SK-N-SH treated with all-trans-retinoic acid at 6 μM for 48 hours (cell line): ENCODE data around the gene NFYC.

Experiments used
- ATAC-seq: fragments of 200-7000 bp; cut with Tn5 transposase; 3 replicates; pipeline ENCODE4 v1.9.1; 2020; ENCODE audit warnings: mild to moderate bottlenecking, moderate library complexity
- ARNTL ChIP-seq: fragments of 450-650 bp; formaldehyde crosslinking; IDR thresholded peaks from 2 replicates; pipeline ENCODE4 v1.5.0; 2020; ENCODE audit warnings: low read depth, mild to moderate bottlenecking, moderate library complexity, borderline replicate concordance
- BACH2 ChIP-seq: fragments of 250-450 bp; sonication (Bioruptor Pico); IDR thresholded peaks from 2 replicates; pipeline ENCODE4 v1.9.0; 2021; ENCODE audit warnings: mild to moderate bottlenecking, borderline replicate concordance
- CSDC2 ChIP-seq: fragments of 250-450 bp; sonication (Bioruptor Pico); IDR thresholded peaks from 2 replicates; pipeline ENCODE4 v1.5.0; 2020; ENCODE audit warnings: mild to moderate bottlenecking, moderate library complexity
- ESRRG ChIP-seq: fragments of 250-450 bp; sonication (Bioruptor Pico); IDR thresholded peaks from 2 replicates; pipeline ENCODE4 v1.6.1; 2021; ENCODE audit warnings: mild to moderate bottlenecking
- GLIS3 ChIP-seq: fragments of 250-450 bp; sonication (Bioruptor Pico); IDR thresholded peaks from 2 replicates; pipeline ENCODE4 v1.5.0; 2020; ENCODE audit warnings: mild to moderate bottlenecking, moderate library complexity
- ISL1 ChIP-seq: fragments of 250-450 bp; sonication (Bioruptor Pico); IDR thresholded peaks from 2 replicates; pipeline ENCODE4 v2.1.2; 2022; ENCODE audit warnings: mild to moderate bottlenecking, moderate library complexity
- OSR1 ChIP-seq: fragments of 250-450 bp; sonication (Bioruptor Pico); IDR thresholded peaks from 2 replicates; pipeline ENCODE4 v1.8.0; 2022; ENCODE audit warnings: moderate library complexity, mild to moderate bottlenecking, inconsistent platforms
- PPARA ChIP-seq: fragments of 250-450 bp; sonication (Bioruptor Pico); IDR thresholded peaks from 2 replicates; pipeline ENCODE4 v1.5.0; 2020; ENCODE audit warnings: mild to moderate bottlenecking, borderline replicate concordance
- RARB ChIP-seq: fragments of 250-450 bp; sonication (Bioruptor Pico); IDR thresholded peaks from 2 replicates; pipeline ENCODE4 v1.8.0; 2021; ENCODE audit warnings: mild to moderate bottlenecking, moderate library complexity
- SNAI2 ChIP-seq: fragments of 250-450 bp; sonication (Bioruptor Pico); IDR thresholded peaks from 2 replicates; pipeline ENCODE4 v1.5.0; 2020; ENCODE audit warnings: mild to moderate bottlenecking, moderate library complexity
- TCF4 ChIP-seq: fragments of 250-450 bp; sonication (Bioruptor Pico); IDR thresholded peaks from 2 replicates; pipeline ENCODE4 v1.8.0; 2021; ENCODE audit warnings: mild to moderate bottlenecking, moderate library complexity, borderline replicate concordance
- TOX ChIP-seq: fragments of 250-450 bp; sonication (Bioruptor Pico); IDR thresholded peaks from 2 replicates; pipeline ENCODE4 v1.8.0; 2021; ENCODE audit warnings: mild to moderate bottlenecking, moderate library complexity, borderline replicate concordance
- ZC3H10 ChIP-seq: fragments of 250-450 bp; sonication (Bioruptor Pico); IDR thresholded peaks from 2 replicates; pipeline ENCODE4 v1.5.1; 2021; ENCODE audit warnings: mild to moderate bottlenecking, moderate library complexity
- ZFP3 ChIP-seq: fragments of 250-450 bp; sonication (Bioruptor Pico); IDR thresholded peaks from 2 replicates; pipeline ENCODE4 v1.5.0; 2020; ENCODE audit warnings: mild to moderate bottlenecking, moderate library complexity
- ZFP30 ChIP-seq: fragments of 450-650 bp; formaldehyde crosslinking; IDR thresholded peaks from 2 replicates; pipeline ENCODE4 v1.5.0; 2022; ENCODE audit warnings: mild to moderate bottlenecking, moderate library complexity
- ZNF565 ChIP-seq: fragments of 450-650 bp; formaldehyde crosslinking; conservative IDR thresholded peaks from 2 replicates; pipeline ENCODE4 v1.5.0; 2020; ENCODE audit warnings: low read depth, mild to moderate bottlenecking, moderate library complexity
- ZNF70 ChIP-seq: fragments of 450-650 bp; formaldehyde crosslinking; IDR thresholded peaks from 2 replicates; pipeline ENCODE4 v1.5.0; 2020; ENCODE audit warnings: mild to moderate bottlenecking, moderate library complexity
- ZNF8 ChIP-seq: fragments of 450-650 bp; formaldehyde crosslinking; IDR thresholded peaks from 2 replicates; pipeline ENCODE4 v1.5.0; 2020; ENCODE audit warnings: mild to moderate bottlenecking, moderate library complexity
- TF ChIP-seq, protein P1 (sequence below): fragments of 250-450 bp; sonication (Bioruptor Pico); IDR thresholded peaks from 2 replicates; pipeline ENCODE4 v1.5.1; 2020; ENCODE audit warnings: low read depth, mild to moderate bottlenecking, moderate library complexity
- TF ChIP-seq, protein P2 (sequence below): fragments of 250-450 bp; sonication (Bioruptor Pico); IDR thresholded peaks from 2 replicates; pipeline ENCODE4 v1.8.0; 2021; ENCODE audit warnings: low read depth, mild to moderate bottlenecking, moderate library complexity, borderline replicate concordance
- TF ChIP-seq, protein P3 (sequence below): fragments of 250-450 bp; sonication (Bioruptor Pico); IDR thresholded peaks from 2 replicates; pipeline ENCODE4 v1.8.0; 2020; ENCODE audit warnings: mild to moderate bottlenecking, moderate library complexity, borderline replicate concordance
- TF ChIP-seq, protein P4 (sequence below): fragments of 250-450 bp; sonication (Bioruptor Pico); IDR thresholded peaks from 2 replicates; pipeline ENCODE4 v1.5.1; 2021; ENCODE audit warnings: mild to moderate bottlenecking, moderate library complexity

Gene NFYC

DNA sequence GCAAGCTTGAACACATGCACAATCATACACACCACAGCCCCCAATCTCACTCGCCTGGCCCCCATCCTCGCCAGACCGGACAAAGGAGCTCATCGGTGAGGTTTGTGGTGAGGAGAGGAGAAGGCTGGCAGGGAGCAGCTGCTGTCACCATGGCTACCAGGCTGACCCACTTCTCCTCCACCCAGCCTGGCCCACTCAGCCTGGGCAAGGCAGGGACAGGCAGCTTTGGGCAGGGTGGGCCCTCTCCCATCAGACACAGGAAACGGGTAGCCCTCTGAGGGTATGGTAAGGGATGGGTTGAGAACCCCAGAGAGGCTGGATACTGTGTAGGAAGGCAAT lies 41.9 kb upstream of the NFYC start:
- TF ChIP-seq ESRRG (CRISPR knock-in tag) (no peak), ZNF565 (CRISPR knock-in tag) (no peak), CSDC2 (CRISPR knock-in tag) (no peak), ZFP30 (CRISPR knock-in tag) (no peak), BACH2 (CRISPR knock-in tag) (no peak), RARB (CRISPR knock-in tag) (no peak), PPARA (CRISPR knock-in tag) (no peak), OSR1 (CRISPR knock-in tag) (no peak), SNAI2 (CRISPR knock-in tag) (no peak), TOX (CRISPR knock-in tag) (no peak), ZC3H10 (CRISPR knock-in tag) (no peak), ISL1 (no peak), TCF4 (no peak), ZNF8 (no peak), GLIS3 (CRISPR knock-in tag) (no peak), ZFP3 (CRISPR knock-in tag) (no peak)
- TF ChIP-seq, protein P1, sequence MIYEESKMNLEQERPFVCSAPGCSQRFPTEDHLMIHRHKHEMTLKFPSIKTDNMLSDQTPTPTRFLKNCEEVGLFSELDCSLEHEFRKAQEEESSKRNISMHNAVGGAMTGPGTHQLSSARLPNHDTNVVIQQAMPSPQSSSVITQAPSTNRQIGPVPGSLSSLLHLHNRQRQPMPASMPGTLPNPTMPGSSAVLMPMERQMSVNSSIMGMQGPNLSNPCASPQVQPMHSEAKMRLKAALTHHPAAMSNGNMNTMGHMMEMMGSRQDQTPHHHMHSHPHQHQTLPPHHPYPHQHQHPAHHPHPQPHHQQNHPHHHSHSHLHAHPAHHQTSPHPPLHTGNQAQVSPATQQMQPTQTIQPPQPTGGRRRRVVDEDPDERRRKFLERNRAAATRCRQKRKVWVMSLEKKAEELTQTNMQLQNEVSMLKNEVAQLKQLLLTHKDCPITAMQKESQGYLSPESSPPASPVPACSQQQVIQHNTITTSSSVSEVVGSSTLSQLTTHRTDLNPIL (CRISPR knock-in tag): no peak
- TF ChIP-seq, protein P2, sequence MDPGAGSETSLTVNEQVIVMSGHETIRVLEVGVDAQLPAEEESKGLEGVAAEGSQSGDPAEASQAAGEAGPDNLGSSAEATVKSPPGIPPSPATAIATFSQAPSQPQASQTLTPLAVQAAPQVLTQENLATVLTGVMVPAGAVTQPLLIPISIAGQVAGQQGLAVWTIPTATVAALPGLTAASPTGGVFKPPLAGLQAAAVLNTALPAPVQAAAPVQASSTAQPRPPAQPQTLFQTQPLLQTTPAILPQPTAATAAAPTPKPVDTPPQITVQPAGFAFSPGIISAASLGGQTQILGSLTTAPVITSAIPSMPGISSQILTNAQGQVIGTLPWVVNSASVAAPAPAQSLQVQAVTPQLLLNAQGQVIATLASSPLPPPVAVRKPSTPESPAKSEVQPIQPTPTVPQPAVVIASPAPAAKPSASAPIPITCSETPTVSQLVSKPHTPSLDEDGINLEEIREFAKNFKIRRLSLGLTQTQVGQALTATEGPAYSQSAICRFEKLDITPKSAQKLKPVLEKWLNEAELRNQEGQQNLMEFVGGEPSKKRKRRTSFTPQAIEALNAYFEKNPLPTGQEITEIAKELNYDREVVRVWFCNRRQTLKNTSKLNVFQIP: no peak
- TF ChIP-seq, protein P3, sequence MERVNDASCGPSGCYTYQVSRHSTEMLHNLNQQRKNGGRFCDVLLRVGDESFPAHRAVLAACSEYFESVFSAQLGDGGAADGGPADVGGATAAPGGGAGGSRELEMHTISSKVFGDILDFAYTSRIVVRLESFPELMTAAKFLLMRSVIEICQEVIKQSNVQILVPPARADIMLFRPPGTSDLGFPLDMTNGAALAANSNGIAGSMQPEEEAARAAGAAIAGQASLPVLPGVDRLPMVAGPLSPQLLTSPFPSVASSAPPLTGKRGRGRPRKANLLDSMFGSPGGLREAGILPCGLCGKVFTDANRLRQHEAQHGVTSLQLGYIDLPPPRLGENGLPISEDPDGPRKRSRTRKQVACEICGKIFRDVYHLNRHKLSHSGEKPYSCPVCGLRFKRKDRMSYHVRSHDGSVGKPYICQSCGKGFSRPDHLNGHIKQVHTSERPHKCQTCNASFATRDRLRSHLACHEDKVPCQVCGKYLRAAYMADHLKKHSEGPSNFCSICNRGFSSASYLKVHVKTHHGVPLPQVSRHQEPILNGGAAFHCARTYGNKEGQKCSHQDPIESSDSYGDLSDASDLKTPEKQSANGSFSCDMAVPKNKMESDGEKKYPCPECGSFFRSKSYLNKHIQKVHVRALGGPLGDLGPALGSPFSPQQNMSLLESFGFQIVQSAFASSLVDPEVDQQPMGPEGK (CRISPR knock-in tag): no peak
- TF ChIP-seq, protein P4, sequence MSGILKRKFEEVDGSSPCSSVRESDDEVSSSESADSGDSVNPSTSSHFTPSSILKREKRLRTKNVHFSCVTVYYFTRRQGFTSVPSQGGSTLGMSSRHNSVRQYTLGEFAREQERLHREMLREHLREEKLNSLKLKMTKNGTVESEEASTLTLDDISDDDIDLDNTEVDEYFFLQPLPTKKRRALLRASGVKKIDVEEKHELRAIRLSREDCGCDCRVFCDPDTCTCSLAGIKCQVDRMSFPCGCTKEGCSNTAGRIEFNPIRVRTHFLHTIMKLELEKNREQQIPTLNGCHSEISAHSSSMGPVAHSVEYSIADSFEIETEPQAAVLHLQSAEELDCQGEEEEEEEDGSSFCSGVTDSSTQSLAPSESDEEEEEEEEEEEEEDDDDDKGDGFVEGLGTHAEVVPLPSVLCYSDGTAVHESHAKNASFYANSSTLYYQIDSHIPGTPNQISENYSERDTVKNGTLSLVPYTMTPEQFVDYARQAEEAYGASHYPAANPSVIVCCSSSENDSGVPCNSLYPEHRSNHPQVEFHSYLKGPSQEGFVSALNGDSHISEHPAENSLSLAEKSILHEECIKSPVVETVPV (CRISPR knock-in tag): no peak
- ATAC-seq: no peak

DNA sequence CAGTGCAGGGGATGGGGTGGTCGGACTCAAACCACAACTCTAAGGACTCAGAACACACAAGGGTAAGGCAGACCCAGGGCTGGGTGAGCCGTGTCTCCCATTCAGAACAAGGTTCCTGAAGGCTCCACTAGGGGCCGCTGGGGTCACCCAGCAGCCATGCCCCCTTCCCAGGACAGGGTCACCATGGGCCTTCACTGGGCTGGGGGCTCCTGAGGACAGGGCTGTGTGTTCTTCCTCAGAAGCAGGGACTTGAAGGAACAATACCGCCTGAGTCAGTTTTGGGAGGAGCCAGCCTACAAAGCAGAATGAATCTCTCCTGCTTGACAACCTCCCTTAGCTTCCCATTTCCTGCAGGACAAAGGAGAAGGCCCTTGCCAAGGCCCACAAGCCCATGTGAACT lies 41.4 kb upstream of the NFYC start:
- ATAC-seq: peak; percentile 53; the same call in 2 of the 3 replicates
- TF ChIP-seq OSR1 (CRISPR knock-in tag) (no peak), ESRRG (CRISPR knock-in tag) (no peak), ARNTL (CRISPR knock-in tag) (no peak), SNAI2 (CRISPR knock-in tag) (no peak), ZNF565 (CRISPR knock-in tag) (no peak)
- TF ChIP-seq, protein P3 (CRISPR knock-in tag): no peak

DNA sequence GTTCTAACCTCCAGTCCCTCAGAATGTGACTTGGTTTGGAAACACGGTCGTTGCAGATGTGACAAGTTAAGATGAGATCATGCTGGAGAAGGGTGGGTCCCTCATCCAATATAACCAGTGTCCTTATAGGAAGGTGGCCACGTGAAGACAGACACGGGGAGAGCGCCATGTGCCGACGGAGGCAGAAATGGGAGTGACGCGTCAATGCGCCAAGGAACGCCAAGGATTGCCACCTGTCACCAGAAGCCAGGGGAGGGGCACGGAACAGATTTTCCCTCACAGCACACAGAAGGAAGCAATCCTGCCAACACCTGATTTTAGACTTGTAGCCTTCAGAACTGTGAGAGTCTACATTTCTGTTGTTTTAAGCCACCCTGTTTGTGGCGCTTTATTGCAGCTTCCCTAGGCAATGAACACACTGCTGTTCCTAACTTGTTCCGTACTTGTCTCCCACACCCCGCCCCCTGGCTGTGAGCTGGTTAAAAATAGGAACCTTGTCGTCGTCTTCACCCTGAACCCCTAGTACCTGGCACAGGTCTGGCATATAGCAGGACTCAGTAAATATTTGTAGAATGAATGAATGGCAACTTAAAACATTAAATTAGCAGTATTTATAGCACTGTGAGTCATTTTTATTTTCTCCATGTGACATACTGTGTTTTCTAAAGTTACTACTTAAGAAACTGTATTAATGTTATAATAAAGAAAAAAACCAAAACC lies 40.2 kb upstream of the NFYC start:
- no peak for ATAC-seq
- TF ChIP-seq ZNF8 (no peak), ARNTL (CRISPR knock-in tag) (no peak), SNAI2 (CRISPR knock-in tag) (no peak), ZFP30 (CRISPR knock-in tag) (no peak), GLIS3 (CRISPR knock-in tag) (no peak), TCF4 (no peak), ZNF565 (CRISPR knock-in tag) (no peak), CSDC2 (CRISPR knock-in tag) (no peak), PPARA (CRISPR knock-in tag) (no peak), ZNF70 (CRISPR knock-in tag) (no peak), BACH2 (CRISPR knock-in tag) (no peak), ESRRG (CRISPR knock-in tag) (no peak), ZC3H10 (CRISPR knock-in tag) (no peak), OSR1 (CRISPR knock-in tag) (no peak), ZFP3 (CRISPR knock-in tag) (no peak)
- TF ChIP-seq, protein P1 (CRISPR knock-in tag): no peak
- TF ChIP-seq, protein P2: no peak
- TF ChIP-seq, protein P3 (CRISPR knock-in tag): no peak
